Fibroblast of the aortic adventitia (primary cell): ENCODE results near the gene MTHFR. TPM values are rescaled to one million over a fixed set of nuclear protein-coding genes. Genes with fewer than 3 reads are reported as not detected.
A peak's percentile ranks its signal among the peaks of the same experiment; 100 is the strongest.

ENCODE experiments used
- DNase-seq: peaks from one replicate; pipeline ENCODE4 v3.0.0-alpha.2; 2010; ENCODE audit warnings: low read depth
- H3K4me3 ChIP-seq: 2 replicates; pipeline ENCODE4 v1.5.1; 2011; ENCODE audit warnings: low read depth, mild to moderate bottlenecking, control low read depth, low read length, moderate library complexity
- total RNA-seq: library from RNA; depleted of rRNA; stranded (reverse); fragments of >200 nt; gene quantifications from 2 replicates; pipeline ENCODE4 v1.2.3, GENCODE V29; 2012; ENCODE audit warnings: low replicate concordance
- TF ChIP-seq, protein P1 (sequence below): IDR thresholded peaks from 2 replicates; pipeline ENCODE4 v1.5.1; 2011; ENCODE audit warnings: mild to moderate bottlenecking, low read length, control low read depth, inconsistent platforms; ENCODE audit not compliant: insufficient read depth

The MTHFR gene
- total RNA-seq, 1 donor, result 42.9 TPM

DNA sequence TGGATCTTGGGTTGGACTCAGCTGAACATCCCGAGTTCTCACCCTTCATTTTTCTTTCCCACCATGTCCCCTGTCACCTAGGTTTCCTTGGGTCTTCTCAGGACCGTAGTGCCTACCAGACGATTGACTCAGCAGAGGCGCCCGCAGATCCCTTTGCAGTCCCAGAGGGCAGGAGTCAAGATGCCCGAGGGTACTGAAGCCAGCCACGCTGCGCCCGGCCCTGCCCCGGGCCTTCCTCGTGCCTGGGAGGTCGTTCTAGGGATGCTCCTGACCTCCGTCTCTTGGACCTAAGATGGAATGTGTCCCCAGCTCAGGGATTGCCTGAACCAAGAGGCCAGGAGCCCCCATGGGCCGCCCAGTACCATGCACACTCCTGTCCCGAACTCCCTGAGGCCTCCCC, 55.8 kb downstream of the MTHFR start:
- TF ChIP-seq, protein P1, sequence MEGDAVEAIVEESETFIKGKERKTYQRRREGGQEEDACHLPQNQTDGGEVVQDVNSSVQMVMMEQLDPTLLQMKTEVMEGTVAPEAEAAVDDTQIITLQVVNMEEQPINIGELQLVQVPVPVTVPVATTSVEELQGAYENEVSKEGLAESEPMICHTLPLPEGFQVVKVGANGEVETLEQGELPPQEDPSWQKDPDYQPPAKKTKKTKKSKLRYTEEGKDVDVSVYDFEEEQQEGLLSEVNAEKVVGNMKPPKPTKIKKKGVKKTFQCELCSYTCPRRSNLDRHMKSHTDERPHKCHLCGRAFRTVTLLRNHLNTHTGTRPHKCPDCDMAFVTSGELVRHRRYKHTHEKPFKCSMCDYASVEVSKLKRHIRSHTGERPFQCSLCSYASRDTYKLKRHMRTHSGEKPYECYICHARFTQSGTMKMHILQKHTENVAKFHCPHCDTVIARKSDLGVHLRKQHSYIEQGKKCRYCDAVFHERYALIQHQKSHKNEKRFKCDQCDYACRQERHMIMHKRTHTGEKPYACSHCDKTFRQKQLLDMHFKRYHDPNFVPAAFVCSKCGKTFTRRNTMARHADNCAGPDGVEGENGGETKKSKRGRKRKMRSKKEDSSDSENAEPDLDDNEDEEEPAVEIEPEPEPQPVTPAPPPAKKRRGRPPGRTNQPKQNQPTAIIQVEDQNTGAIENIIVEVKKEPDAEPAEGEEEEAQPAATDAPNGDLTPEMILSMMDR, result no peak
- no peak overlapping the region for H3K4me3 ChIP-seq
- DNase-seq, result no peak

DNA sequence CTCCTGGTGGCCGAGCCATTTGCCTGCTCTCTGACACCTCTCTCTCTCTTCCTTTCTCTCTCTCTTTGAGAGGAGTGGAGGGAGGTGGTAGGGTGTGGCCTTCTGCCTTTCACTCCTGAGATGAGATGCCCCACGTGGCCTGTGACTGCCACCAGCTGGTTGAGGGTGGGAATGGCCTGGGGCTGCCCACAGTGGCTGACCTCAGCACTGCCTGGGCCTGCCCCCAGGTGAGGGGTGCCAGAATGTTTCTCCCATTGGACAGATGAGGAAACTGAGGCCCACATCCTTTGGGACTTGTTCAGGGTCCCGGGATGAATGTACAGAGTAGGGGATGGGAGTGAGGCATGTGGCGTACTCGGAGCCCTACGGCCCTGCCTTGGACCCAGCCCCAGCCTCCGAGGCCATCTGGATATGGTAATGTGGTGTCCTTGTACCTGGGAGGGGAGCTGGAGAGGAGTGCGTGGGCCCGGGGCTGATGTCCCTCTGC, 56.5 kb downstream of the MTHFR start:
- TF ChIP-seq, protein P1, result peak; percentile 41
- peak; percentile 11 for DNase-seq
- no peak overlapping the region for H3K4me3 ChIP-seq

DNA sequence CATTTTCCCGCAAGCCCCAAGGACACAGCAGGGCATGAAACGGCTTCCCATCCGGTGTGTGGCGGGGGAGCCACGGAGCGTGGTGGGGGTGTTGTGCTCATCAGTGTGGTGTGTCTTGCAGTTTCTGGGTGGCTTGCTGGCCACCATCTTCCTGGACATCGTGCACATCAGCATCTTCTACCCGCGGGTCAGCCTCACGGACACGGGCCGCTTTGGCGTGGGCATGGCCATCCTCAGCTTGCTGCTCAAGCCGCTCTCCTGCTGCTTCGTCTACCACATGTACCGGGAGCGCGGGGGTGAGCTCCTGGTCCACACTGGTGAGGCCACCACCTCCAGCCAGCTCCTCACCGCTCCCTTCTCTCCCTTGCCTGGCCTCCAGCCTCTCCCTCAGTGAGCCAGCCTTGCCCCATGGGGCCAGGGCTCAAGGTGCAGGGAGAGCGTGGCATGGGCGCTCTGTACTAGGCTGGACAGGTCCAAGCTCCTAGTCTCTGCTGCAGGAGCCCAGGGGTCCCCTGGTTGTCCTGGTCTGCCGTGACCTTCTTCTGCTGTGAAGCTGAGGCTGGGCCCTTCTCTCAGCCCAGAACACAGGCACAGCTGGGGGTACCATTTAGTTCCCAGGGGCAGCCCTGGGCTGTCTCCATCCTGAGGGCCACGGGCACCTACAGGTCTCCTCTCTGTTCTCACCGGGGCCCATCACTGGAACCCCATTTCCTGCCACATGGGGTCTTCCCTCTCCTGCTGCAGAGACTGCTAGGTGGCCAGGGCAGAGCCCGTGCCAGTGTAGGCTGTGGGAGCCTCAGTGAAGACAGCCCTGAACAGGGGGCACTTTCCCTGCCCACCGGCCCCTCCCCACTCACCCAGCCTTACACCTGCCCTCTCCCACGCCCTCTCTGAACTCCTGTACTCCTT, 57.2 kb downstream of the MTHFR start:
- TF ChIP-seq, protein P1, result no peak
- DNase-seq, result no peak
- no peak overlapping the region for H3K4me3 ChIP-seq

DNA sequence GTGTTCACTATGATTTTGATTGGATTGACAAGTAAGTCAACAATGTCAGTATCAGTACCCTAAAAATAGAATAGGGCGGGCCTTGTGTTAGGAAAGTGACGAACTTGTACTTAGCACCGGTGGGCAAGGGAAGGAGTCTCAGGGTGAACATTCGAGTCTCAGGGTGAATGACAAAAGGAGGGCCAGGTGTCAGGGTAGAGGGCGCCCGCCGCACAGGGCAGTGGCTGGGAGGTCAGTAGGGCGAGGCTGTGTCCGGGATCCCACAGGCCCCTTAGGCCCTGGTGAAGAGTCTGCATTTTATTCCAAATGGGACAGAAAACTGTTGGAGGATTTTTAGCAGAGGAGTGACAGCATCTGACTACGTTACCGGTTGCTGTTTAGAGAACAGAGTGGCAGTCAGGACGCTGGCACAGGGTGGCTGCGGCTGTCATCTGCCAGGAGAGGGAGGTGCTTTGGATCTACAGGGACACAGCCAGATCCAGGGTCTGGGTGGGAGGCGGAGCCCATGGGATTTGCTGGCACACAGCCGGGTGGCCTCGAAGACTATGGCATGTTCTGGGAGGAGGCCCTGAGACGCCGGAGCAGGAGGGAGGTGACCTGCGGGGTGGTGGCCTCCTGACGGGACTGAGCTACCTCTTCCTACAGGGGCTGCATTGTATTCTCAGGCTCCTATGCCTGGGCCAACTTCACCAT, 58.8 kb downstream of the MTHFR start:
- H3K4me3 ChIP-seq, result no peak overlapping the region
- no peak for DNase-seq
- TF ChIP-seq, protein P1, result no peak

DNA sequence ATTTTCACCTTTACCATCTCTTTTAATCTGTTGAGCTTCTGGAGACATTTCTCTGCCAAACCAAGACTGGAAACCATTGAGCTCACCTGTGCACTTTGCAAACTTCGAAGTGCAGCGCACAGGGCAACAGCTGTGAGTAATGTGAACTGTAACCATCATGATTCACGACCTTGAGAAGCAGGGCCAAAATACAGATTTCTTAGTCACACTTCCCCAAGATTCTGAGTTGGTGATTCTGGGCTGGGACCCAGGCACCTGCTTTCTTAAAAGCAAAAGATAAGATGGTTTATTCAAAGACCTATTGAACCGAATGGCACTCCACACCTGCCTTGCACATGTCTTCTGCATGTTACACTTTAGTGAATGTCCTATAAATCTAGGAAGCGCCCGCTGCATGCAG, 59.7 kb downstream of the MTHFR start:
- peak; percentile 41 for DNase-seq
- H3K4me3 ChIP-seq, result no peak overlapping the region
- TF ChIP-seq, protein P1, result no peak

DNA sequence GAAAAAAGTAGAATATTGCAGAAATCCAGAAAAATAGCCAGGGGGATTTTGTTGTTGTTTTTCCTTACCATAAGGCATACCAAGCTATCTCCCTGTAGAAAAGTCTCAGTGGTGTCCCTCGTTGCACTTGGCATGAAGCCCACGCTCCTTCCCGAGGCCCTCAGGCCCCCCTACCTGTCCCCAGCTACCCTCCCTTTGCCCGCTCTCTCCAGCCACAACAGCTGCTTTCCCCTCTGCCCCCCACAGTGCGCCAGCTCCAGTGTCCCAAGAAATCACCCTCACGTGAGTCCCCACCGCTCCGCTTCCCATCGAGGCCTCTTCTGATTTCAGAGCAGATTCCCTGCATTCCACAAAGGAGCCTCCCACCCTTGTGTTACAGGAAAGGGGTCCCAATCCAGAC, 61.5 kb downstream of the MTHFR start:
- no peak overlapping the region for H3K4me3 ChIP-seq
- DNase-seq, result no peak
- TF ChIP-seq, protein P1, result no peak
